GM21423 (cell line): ENCODE results near the gene HMGCR.
A peak's percentile ranks its signal among the peaks of the same experiment; 100 is the strongest.

Experiments used
- ATAC-seq: cut with Tn5 transposase; IDR thresholded peaks from one replicate; pipeline ENCODE4 v1.9.1; 2021; ENCODE audit warnings: mild to moderate bottlenecking, moderate library complexity; ENCODE audit not compliant: unreplicated experiment

Gene HMGCR

DNA sequence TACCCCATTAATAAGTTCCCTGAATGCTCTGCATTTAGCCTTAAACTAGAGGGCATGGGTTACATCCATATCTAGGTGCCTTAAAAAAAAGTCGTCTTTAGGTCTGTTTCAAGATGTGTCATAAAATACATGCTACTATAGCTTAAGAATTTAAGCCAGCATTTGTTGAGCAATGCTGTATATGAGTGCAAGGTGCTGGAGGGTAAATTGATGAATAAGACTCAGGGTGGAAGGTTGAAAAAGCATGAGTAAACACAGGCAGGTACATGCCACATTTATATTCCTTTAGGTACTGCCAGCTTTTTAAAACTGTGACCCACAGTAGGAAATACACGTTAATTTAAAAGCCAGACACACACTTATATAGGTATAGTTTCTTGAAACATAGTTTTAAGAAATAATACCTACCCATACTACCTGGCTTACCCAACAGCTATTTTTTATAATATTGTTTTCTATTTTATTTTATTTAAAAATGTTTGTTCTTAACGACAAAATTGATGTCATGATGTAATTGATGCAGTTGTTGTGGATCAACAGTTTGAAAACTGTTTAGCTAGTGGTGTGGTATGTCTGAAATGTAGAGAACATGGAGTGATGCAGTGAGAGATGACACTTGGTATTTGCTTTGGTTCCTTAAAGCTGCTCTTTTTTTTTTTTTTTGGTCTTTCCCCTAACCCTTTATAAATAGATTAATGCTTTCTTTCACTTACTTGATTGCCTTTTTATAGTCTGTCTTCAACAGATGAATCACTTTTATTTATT lies 3.9 kb downstream of the HMGCR start:
- no peak for ATAC-seq

DNA sequence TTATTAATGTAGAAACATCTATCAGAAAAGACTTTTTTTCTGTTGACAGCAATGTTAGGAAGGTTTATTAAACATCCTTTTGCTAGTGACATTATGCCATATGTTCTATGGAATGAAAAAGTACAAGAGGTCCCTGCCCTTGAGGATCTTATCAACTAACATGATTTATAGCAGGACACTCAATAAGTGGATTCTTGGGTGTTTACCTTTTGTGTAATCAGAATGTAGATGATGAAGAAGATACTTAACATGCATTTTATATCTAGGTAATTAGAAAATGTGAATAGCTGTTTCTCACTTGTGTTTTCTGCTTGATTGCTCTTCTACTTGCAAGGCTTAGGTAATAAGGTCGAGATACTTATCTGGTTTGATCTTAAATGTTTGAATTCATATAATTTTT lies 4.9 kb downstream of the HMGCR start:
- no peak for ATAC-seq

DNA sequence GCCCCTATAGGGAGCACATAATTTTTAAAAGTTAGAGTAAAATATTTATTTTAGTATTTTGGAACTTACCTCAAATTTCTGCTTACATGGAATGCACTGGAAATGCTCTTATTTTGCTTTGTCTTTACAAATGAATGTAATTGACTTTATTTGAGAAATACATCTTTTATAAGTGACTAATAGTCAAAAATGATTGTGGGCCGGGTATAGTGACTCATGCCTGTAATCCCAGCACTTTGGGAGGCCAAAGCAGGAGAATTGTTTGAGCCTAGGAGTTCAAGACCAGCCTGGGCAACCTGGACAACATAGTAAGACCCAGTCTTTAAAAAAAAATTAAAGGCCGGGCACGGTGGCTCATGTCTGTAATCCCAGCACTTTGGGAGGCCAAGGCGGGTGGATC lies 5.8 kb downstream of the HMGCR start:
- no peak for ATAC-seq

DNA sequence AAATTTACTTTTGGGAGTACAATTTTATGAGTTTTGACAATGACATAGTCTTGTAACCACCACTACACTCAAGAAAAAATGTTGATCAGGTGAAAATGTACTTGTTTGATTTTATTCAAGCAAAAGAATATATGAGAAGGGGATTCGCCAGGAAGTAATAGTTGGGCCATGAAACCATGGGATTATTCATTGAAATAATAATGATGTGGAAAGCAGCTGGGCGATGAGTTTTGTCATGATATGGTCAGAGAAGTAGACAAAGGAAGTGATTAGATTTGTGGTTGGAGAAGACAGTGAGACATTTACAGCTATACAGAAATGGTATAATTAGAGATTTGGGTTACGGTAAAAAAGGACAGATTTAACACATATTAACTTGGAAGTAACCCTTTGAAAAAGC lies 11.2 kb downstream of the HMGCR start:
- no peak for ATAC-seq

DNA sequence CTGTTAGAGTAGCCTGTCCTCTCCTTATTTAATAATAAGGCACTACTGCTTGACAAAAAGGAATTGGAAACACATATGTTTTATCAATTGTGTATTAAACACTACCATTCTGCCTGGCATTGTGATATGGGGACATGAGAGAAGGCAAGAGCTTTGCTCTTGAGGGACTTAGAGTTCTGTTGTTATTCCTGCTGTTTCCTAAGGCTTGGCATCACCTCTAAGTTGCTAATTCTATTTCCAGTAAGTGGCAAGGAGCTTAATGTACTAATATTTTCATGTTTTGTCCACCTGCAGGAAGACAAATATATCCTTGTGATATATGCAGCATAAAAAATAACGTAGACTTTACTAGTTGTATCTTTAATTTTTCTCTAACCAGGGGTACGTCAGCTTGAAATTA lies 12.6 kb downstream of the HMGCR start:
- ATAC-seq: no peak

DNA sequence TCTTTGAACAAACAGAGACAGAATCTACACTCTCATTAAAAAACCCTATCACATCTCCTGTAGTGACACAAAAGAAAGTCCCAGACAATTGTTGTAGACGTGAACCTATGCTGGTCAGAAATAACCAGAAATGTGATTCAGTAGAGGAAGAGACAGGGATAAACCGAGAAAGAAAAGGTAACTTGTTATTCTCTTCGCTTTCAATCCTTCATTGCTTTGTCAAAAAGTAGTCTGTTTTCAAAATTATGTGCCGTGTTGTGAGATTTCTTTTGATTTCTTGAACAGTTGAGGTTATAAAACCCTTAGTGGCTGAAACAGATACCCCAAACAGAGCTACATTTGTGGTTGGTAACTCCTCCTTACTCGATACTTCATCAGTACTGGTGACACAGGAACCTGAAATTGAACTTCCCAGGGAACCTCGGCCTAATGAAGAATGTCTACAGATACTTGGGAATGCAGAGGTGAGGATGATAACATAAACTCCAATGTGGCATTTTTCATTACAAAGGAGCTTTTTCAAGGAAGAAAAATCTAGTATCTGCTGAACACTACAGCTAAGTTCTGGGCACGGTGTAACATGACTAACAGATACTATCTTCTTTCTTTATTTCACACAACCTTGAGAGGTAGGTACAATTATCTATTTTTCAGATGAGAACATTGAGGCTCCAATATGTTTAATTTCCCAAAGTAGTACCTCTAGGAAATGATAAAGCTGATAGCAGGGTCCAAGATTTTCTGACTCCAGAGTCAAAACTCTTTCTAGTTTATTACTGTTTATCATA lies 14.3 kb downstream of the HMGCR start:
- ATAC-seq: no peak

DNA sequence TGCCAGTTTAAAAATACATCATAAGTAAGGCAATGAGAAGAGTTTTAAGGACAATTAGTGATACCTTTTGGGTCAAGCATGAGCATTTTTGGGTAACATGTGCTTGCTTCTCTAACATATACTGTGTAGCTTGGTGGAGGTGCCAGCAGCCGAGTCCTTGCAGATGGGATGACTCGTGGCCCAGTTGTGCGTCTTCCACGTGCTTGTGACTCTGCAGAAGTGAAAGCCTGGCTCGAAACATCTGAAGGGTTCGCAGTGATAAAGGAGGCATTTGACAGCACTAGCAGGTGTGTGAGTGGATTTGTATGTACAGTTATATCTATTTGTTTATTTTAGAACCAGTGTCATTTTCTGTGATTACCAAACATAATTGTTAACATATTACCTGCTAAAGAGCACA lies 18.2 kb downstream of the HMGCR start:
- ATAC-seq: no peak

DNA sequence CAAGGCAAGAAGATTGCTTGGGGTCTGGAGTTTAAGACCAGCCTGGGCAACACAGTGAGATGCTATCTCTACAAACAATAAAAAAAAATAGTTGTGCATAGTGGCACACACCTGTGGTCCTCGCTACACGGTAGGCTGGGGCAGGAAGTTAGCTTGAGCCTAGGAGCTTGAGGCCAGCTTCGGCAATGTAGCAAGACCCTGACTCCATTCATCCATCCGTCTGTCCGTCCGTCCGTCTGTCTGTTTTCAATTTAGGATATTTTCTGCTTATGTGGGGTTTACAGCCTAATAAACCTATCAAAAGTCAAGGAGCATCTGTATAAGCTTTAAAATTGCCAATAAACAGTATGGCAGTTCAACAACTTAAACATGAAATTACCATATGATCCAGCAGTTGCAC lies 19.7 kb downstream of the HMGCR start:
- ATAC-seq: no peak

DNA sequence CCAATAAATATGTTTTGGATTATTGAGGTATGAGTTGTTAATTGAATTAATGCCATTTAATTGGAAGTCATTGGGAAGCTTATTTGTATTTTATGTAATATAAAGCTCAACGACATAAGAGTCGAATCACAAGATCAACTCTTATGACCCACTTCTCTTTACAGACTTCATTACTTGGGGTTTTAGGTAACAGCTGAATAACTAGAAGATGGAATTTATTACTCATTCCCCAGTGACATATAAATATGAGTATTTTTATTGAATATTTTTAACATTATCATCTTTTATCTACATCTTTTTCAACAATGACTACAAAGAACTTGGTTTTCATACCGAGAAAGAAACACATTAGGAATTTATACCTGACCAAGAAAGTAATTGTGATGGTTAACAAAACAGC lies 21.1 kb downstream of the HMGCR start:
- ATAC-seq: no peak

DNA sequence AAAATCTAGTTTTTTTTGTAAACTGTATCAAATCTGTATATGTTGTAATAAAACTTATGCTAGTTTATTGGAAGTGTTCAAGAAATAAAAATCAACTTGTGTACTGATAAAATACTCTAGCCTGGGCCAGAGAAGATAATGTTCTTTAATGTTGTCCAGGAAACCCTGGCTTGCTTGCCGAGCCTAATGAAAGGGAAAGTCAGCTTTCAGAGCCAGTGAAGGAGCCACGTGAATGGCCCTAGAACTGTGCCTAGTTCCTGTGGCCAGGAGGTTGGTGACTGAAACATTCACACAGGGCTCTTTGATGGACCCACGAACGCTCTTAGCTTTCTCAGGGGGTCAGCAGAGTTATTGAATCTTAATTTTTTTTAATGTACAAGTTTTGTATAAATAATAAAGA lies 24.3 kb downstream of the HMGCR start:
- no peak for ATAC-seq

DNA sequence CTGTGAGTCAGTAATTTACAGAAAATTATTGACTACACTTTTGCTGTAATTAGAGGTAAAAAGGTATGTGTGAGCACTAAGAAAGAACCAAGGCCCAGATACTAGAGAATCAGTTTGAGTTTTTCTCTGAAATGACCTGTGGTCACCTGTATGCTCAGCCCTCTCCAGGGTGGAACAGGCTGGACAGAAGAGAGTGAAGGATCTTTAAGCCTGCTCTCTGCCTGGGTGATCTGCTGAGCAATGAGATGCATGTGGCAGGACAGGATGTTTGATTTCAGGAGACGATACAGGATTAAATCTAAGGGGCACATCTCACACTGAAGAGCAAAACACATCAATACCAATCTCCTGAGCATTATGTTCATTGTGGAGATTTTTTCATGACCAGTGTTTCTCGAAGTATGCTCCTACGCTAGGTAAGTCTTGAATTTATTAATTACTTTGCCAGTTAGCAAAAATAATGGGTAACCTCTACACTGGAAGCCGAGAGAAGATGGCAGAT lies 25.5 kb downstream of the HMGCR start:
- no peak for ATAC-seq

DNA sequence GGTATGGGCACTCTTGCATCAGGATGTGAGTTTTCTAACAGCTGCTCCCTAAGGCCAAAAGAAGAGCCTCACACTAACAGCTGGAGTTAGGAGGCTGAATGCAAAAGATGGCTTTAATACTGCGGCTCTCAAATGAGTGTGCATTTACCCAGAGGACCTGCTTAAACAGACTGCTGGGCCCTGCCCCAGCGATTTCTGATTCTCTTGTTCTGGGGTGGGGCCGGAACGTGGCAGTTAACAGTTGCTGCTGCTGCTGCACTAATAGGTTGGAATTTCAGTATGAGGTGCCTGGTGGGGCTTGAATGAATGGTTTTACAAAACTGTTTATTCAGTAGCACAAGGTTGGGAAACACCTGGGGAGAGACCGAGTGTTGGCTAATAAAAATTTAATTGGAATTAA lies 26.1 kb downstream of the HMGCR start:
- ATAC-seq: no peak

DNA sequence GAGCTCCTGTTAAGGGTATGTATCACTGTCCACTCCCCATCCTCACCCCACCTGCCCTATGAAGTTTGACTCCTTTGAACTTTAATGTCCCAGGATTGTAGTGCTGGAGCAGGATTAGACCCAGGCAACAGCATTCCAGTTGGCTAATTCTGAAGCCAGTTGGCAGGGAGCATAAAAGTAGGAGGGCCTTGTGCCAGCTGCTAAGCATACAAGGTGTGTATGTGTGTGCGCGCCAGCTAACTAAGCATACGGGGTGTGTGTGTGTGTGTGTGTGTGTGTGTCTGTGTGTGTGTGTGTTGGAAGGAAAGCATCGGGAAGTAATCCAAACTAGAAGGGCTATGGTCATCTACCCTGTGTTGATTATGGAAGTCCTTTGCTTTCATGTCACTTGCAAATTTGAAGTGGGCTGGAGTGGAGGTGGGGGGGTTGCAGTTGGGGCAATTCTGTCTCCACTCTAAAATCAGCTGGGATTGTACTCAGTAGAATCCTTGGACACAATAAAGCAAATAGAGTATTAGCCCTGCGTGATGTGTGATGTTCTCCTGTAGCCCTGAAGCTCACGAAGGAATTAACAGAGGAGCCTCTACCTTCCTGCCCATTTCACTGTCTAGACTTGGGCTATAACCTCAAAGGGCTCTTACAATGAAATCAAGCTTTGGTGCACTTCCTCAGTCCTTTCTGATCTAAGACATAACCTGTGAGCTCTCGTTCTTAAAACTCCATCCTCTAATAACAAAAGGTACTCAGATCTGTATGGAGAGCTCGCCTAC lies 26.9 kb downstream of the HMGCR start:
- ATAC-seq: no peak

DNA sequence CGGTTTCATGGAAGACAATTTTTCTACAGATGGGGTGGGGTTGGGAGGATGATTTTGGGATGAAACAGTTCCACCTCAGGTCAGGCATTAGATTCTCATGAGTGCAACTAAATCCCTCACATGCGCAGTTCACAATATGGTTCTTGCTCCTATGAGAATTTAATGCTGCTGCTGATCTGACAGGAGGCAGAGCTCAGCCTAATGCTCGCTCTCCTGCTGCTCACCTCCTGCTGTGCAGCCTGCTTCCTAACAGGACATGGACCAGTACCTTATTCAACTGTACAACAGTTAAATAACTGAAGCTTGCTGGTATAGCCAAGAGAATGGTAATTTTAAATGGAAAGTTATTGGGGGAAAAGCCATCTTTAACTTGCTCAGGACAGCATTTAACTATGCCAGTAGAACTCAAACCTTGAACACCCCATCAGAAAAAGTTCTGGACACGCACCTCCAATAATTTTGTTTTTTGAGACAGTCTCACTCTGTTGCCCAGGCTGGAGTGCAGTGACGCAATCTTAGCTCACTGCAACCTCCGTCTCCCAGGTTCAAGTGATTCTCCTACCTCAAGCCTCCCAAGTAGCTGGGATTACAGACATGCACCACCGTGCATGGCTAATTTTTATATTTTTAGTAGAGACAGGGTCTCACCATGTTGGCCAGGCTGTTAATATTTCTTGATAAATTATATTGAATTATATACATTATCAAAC lies 27.7 kb downstream of the HMGCR start:
- ATAC-seq: no peak

DNA sequence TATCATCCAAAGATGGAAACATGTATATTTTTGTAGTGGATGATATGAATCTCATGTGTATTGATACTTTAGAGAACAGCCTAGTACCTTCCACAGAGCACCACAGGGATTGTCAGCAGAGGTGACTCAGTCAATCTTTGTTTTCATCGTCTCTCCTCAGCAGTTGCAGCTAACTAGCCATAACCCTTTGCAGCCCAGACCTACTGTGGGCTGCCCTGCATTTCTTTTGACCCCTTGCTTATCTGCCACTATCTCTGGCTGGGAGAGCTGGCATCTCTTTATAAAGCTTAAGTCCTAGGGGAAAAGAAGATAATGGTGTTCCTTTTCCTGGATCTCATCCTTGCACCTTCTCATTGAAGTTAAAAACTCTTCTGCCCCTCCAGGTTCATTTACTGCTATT lies 28.7 kb downstream of the HMGCR start:
- no peak for ATAC-seq

DNA sequence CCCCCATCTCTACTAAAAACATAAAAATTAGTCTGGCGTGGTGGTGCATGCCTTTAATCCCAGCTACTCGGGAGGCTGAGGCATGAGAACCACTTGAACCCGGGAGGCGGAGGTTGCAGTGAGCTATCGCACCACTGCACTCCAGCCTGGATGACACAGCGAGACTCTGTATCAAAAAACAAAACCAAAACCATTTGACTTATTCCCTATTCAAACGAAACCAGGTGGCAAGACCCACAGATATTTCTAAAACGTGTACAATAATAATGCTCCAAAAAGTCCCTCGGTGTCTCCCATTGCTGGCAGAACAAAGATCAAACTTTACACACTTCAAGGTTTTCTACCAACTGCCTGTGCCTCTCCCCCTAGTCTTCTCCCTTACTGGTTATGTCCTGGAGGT lies 29.8 kb downstream of the HMGCR start:
- peak; percentile 63 for ATAC-seq

DNA sequence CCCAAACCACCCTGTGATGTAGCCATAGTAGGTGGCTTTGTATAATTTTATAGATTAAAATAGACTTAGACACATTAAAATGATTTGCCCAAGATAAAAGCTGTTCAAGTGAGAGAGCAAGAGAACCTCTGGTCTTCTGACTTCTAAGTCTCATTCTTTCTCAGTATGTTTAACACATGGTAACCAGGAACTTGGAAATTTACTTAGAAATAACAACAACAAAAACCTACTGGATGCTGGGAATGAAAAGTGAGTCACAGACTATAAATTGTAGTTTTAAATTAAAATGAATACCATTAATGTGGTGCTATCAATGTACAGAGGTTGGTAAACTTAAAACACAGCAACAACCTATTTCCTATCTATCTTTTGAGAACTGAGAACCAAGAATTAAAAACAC lies 30.4 kb downstream of the HMGCR start:
- no peak for ATAC-seq

DNA sequence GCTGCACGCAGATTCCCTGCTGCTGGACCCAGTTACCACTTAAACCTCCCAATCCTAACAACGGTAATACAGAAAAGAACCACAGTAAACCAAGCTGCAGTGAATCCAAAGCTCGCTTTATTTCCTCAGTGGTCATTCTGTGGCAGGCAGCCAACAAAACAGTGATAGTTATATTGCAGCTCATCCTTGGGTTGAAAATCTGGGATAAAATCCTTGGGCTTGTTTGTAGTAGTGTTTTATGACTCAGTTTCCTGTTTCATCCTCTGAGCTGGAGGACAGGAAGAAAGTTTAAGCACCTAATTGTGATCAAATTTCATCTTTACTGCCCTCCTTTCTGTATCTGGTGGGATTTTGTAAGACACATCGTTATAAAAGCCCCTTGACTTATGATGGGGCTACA lies 31.4 kb downstream of the HMGCR start:
- no peak for ATAC-seq

DNA sequence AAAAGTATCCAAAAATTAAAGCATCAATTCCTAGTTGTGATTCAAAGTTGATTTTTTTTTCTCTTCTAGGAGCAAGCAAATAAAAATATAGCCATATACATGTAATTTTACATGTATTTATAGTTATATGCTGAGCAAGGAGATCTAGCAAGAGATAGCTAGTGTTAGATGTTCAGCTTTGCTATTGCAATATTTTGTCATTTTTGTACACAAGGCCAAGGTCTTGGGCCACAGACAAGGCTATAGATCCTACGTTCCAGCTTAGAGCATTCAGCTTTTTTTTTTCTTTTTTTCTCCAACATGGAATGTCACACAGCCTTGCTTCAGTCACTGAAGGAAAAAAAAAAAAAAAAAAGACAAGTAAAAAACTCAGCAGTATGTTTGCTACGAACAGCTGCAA lies 36.8 kb downstream of the HMGCR start:
- no peak for ATAC-seq

DNA sequence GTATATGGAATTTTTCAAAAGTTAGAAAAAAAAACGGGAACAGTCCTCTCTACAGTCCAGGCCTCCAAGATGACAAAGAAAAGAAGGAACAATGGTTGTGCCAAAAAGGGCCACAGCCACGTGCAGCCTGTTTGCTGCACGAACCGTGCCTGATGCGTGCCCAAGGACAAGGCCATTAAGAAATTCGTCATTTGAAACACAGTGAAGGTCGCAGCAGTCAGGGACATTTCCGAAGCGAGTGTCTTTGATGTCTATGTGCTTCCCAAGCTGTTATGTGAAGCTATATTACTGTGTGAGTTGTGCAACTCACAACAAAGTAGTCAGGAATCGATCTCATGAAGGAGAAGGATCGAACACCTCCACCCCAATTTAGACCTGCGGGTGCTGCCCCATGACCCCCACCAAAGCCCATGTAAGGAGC lies 37.4 kb downstream of the HMGCR start:
- no peak for ATAC-seq

DNA sequence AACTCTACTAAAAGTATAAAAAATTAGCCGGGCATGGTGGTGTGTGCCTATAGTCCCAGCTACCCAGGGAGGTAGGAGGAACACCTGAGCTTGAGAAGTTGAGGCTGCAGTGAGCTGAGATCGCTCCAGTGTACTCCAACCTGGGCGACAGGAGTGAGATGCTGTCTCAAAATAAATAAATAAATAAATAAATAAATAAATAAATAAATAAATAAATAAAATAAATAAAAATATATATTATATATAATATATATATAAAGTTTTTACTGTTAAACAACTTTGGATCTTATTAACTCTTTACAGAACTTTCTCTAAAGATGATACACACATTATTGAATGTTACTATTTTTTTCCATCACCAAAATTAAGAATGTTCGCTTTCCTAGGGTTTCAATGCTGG lies 38.4 kb downstream of the HMGCR start:
- ATAC-seq: no peak
